Omental fat pad (tissue), 4 donors: ENCODE results near the gene MR1. TPM values are rescaled to one million over a fixed set of nuclear protein-coding genes. Genes with fewer than 3 reads are reported as not detected.

ENCODE experiments used
- ATAC-seq: fragments of 150-250 bp; one replicate; pipeline ENCODE4 v1.9.1; 2016; ENCODE audit warnings: mild to moderate bottlenecking, moderate library complexity; ENCODE audit not compliant: low FRiP score
- DNase-seq: peaks from one replicate; pipeline ENCODE4 v3.0.0-alpha.2; 2019; ENCODE audit warnings: low spot score
- total RNA-seq, 4 donors: library from RNA; depleted of rRNA; stranded (reverse); fragments of >200 nt; gene quantifications; one replicate each; pipeline ENCODE4 v1.1.0, GENCODE V29; 2016
- TF ChIP-seq, protein P1 (sequence below), 3 donors: fragments of 450-650 bp; IDR thresholded peaks; one replicate each; pipeline ENCODE4 v1.5.1; 2016 to 2017; ENCODE audit warnings: antibody characterized with exemption in 3 of 3, mild to moderate bottlenecking in 3 of 3, moderate library complexity in 2 of 3

Gene MR1
- total RNA-seq, 4 donors from 2014 or later = 12.5 to 16.2 (median 13.1) TPM

DNA sequence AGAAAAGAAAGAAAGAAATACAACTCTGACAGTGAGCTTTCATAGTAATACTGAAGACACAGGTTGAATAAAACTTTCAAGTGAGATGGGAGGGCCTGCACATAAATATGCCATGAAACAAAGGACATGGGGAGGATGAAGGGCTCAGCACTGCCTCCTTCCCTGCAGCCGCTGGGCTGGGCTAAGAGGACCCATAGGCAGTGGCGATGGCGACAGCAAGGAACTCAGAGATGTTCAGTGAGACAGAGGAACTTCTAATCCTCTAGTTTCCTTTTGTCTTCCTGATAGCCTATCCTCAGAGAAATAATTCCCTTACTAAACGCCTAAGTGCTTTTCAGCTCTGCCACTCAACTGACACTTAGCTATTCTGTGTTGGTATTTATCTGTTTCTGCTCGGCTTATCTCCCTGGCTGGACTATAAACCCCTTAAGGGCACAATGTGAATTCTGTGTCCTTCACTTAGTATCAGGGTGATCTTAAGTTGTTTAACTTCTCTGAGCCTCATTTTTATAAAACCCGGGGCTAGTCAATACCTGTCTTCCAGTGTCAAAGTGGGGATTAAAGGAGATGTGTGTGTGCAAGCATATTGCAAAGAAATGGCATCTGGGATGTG is 30.3 kb downstream of the MR1 start:
- no peak for ATAC-seq
- no peak for DNase-seq
- TF ChIP-seq, protein P1, sequence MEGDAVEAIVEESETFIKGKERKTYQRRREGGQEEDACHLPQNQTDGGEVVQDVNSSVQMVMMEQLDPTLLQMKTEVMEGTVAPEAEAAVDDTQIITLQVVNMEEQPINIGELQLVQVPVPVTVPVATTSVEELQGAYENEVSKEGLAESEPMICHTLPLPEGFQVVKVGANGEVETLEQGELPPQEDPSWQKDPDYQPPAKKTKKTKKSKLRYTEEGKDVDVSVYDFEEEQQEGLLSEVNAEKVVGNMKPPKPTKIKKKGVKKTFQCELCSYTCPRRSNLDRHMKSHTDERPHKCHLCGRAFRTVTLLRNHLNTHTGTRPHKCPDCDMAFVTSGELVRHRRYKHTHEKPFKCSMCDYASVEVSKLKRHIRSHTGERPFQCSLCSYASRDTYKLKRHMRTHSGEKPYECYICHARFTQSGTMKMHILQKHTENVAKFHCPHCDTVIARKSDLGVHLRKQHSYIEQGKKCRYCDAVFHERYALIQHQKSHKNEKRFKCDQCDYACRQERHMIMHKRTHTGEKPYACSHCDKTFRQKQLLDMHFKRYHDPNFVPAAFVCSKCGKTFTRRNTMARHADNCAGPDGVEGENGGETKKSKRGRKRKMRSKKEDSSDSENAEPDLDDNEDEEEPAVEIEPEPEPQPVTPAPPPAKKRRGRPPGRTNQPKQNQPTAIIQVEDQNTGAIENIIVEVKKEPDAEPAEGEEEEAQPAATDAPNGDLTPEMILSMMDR (IDR thresholded peaks at IDR 0.05) = no peak

DNA sequence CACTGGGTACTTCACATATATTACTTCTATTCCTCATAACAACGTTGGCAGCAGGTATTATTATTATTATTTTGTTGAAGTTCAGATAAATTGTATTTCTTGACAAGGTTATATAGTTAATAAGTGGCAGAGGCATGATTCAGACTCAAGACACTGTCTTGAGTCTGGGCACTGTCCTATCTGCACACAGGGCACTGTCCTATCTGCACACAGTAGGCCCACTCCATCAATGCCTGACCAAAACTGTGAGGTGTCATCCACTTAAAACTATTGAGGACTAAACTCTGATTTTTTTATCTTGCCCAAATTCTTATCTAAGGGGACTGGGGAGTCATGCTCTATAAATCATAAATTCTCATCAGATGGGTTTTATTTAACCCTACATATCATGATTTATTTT is 30.9 kb downstream of the MR1 start:
- no peak for ATAC-seq
- TF ChIP-seq, protein P1 (IDR thresholded peaks at IDR 0.05) = no peak
- no peak for DNase-seq

DNA sequence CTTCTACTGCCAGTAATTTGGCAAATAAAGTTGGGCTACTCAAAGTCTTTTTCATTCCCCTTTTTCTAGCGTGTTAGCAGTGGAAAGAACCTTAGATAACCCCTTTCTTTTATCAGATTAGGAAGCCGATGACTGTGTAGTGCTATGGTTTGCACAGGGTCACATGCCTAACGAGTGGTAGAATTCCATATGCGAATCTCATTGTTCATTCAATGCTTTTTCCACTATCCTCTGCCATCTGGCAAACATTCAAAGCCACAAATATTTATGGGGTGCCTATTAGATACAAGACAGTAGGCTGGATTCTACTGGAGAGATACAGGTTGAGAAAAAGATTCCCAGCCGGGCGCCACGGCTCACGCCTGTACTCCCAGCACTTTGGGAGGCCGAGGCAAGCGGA is 39.9 kb downstream of the MR1 start:
- TF ChIP-seq, protein P1 (IDR thresholded peaks at IDR 0.05) = no peak
- ATAC-seq = no peak
- no peak for DNase-seq

DNA sequence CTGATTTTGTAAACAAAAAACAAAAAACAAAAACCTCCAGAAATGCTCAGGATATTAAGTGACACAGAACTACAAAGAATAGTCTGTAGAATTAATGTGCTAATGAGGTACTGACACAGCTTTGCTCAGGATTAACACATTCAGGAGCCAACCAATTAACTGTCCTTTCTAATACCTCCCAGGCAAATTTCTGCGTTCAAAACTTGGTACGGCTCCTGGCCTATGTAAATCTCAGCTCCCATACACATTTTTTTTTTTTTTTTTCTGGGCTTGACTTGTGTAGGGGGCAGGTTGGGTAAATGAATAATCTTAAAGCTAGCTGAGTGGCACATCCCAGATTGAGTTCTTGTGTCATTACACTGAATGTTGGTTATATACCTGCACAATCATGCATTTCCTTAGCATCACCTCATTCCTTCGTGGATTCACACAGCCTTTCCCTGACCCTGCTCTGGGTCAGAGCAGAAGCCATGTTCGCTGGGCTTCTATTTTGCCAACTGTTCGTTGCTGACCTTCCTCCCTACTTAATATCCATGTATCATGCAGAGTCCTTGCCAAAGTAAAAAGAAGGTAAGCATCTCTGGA is 42.1 kb downstream of the MR1 start:
- TF ChIP-seq, protein P1 (IDR thresholded peaks at IDR 0.05) = no peak
- DNase-seq = no peak
- no peak for ATAC-seq

DNA sequence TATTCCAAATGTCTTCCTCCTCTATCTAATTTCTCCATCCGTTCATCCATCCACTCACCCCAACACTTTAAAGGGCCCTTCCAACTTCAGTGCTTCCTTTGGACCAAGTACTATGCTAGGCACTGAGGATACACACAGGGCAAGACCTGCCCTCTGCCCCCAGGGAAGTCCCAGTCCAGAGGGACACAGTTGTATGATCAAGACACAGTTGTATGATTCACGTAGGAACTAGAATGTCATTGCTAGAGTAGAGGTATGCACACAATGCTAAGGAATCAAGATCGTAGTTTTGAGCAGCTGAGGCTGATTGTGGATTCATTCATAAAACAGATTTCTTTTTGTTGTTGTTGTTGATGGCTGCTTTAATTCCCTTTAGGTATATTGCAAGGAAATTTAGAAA is 43.1 kb downstream of the MR1 start:
- TF ChIP-seq, protein P1 (IDR thresholded peaks at IDR 0.05) = no peak
- DNase-seq = no peak
- no peak for ATAC-seq

DNA sequence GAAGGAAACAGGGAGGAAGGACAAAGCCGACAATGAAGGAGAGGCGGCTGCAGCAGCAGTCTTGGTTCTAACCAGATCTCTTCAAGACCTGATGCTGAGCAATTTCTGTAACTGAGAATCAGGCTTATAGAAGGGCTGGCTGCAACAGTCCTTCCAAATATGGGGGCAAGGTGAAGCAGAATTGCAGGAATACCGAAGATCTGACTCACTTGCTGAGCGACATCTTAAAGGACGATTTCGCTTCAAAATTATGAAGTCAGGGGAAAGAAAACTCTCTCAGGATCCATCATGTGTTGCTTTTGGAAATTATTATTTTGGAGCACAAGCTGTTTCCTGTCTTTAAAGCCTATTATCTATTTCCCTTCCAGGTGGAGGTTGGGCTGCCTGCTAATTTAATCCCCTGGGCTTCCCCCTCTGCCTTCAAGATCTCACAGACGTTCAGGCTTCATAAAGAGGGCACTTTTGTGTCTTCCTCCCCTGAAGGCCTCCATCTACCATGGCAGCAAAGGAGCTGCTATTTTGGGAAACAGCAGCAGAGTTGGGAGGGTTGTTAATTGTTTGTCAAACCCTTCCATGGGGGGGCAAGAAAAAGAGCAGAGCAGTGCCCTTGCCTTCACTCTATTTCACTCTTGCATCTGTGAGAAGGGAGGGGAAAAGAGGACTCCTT is 43.9 kb downstream of the MR1 start:
- DNase-seq (no peak), ATAC-seq (no peak)
- TF ChIP-seq, protein P1 (IDR thresholded peaks at IDR 0.05) = no peak

DNA sequence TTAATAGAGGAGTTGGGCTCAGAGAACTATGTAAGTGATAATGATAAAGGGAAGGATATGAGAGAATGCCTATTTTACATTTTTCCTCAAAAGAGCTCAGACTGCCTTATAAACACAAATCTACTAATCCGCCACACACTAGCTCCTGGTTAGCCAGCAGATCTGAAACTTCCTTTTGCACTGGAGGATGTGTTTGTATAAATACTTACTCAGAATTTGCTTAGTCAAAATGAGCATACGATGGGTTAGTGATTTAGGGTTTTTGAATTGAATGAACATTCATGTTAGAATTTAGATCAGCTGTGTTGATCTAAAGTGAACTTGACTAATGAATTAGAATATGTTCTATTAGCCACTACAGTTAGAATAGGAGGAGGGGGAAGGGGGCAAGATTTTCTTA is 45.6 kb downstream of the MR1 start:
- TF ChIP-seq, protein P1 (IDR thresholded peaks at IDR 0.05) = no peak
- DNase-seq (no peak), ATAC-seq (no peak)
